ENCODE measurements around the gene ZFP69B.

ZFP69B gene

GRCh38 chr1:40508375-40509341 is 58.4 kb downstream of the ZFP69B start, which contains the start of gene EXO5:
EXO5 (plus strand) TSS chr1:40508767; CDS start chr1:40514545, 5,778 bp downstream.
- Histone ChIP-seq H2AFZ (ENCODE audit: low read depth, low read length) (peak within 1 kb of the TSS; percentile 98), H3K4me3 (ENCODE audit: low read length) (peak within 1 kb of the TSS; percentile 77), H3K36me3 (ENCODE audit: insufficient read depth, low read length) (no peaks in the 10 kb centered on the region), H3K4me1 (ENCODE audit: insufficient read depth, low read length) (peaks cover 2% of the 10 kb centered on the region), H3K27me3 (ENCODE audit: insufficient read depth, low read length) (no peaks in the 10 kb centered on the region), H3K9me3 (ENCODE audit: low read length) (peaks cover 4% of the 10 kb centered on the region)

All from neuron (in vitro differentiated cells).